ENCODE results near the gene ATG13. TPM values are rescaled to one million over a fixed set of nuclear protein-coding genes. Genes with fewer than 3 reads are reported as not detected.

Gene ATG13
- total RNA-seq (10 to 100 TPM; 34.0 to 59.6 (median 41.9) TPM), polyA plus RNA-seq (10 to 100 TPM; 27.5 to 28.5 TPM)

- Histone ChIP-seq H3K36me3 (peaks cover 0 to 10% (median 0%) of the 10 kb centered on the region in 3 donors), H3K9me3 (no peaks in the 10 kb centered on the region), H3K27me3 (no peaks in the 10 kb centered on the region), H3K4me3 (peak within 1 kb of the TSS; percentile 83 to 99 (median 97)), H3K27ac (peak within 1 kb of the TSS; percentile 89 to 98 (median 94)), H3K4me1 (peaks cover 0 to 31% (median 0%) of the 10 kb centered on the region in 3 donors)
- intact Hi-C loops (cut with DNase I): loop anchor here in 1 of 3 donors (5.0 kb wide), 1 partner anchor 130 kb away; no protein-coding TSS in a partner anchor
- FAIRE-seq (no peak), DNase-seq (peak; percentile 90 to 95 (median 91)), ATAC-seq (peak; percentile 97 to 98 (median 98))
- TF ChIP-seq CTCF (IDR thresholded peaks at IDR 0.05): peak; percentile 36 to 71 (median 54)
- WGBS, 2 donors: 1% methylated on average over 69 to 72 of the region's 72 CpGs
Measured at GRCh38 chr11:46617134-46617971, at the start of gene ATG13, which contains the start of gene HARBI1. Gene ATG13, plus strand, starts transcription at chr11:46617553. Its CDS starts 26,739 bp downstream, at chr11:46644292. Gene HARBI1, minus strand, starts transcription at chr11:46617227. Its CDS starts 990 bp downstream, at chr11:46616237.

GRCh38 chr11:46570790-46571398 is 46.5 kb upstream of the ATG13 start:
- no peak for FAIRE-seq
- no peak for ATAC-seq
- 62 to 70% methylated on average over 2 of the region's 2 CpGs for WGBS, 2 donors
- H3K9me3 ChIP-seq: no peaks in the 10 kb centered on the region
- H3K27me3 ChIP-seq: no peaks in the 10 kb centered on the region
- intact Hi-C loops (cut with DNase I): no loop called here
- H3K36me3 ChIP-seq: no peaks in the 10 kb centered on the region
- TF ChIP-seq CTCF (IDR thresholded peaks at IDR 0.05): no peak
- H3K4me3 ChIP-seq: no peak overlapping the region
- H3K4me1 ChIP-seq: no peaks in the 10 kb centered on the region
- H3K27ac ChIP-seq: no peak overlapping the region
- no peak for DNase-seq

- DNase-seq: no peak
- H3K4me3 ChIP-seq: no peak overlapping the region
- no peak for TF ChIP-seq CTCF (IDR thresholded peaks at IDR 0.05)
- no peaks in the 10 kb centered on the region for H3K9me3 ChIP-seq
- no peak overlapping the region for H3K27ac ChIP-seq
- intact Hi-C loops (cut with DNase I): no loop called here
- no peak for FAIRE-seq
- H3K4me1 ChIP-seq: no peaks in the 10 kb centered on the region
- 2 to 14% methylated on average over 1 of the region's 1 CpG for WGBS, 2 donors
- H3K36me3 ChIP-seq: no peaks in the 10 kb centered on the region
- H3K27me3 ChIP-seq: no peaks in the 10 kb centered on the region
- ATAC-seq: no peak
Measured at GRCh38 chr11:46574656-46575055, 42.7 kb upstream of the ATG13 start.

GRCh38 chr11:46577058-46577457 is 40.3 kb upstream of the ATG13 start:
- TF ChIP-seq CTCF (IDR thresholded peaks at IDR 0.05): no peak
- FAIRE-seq (no peak), DNase-seq (no peak), ATAC-seq (no peak)
- intact Hi-C loops (cut with DNase I): no loop called here
- WGBS, 2 donors: 96 to 100% methylated on average over 1 of the region's 1 CpG
- Histone ChIP-seq H3K9me3 (no peaks in the 10 kb centered on the region), H3K4me3 (no peak overlapping the region), H3K36me3 (no peaks in the 10 kb centered on the region), H3K27me3 (no peaks in the 10 kb centered on the region), H3K4me1 (no peaks in the 10 kb centered on the region), H3K27ac (no peak overlapping the region)
